GM12801 (cell line): Measurements from ENCODE around the gene KNCN.

Experiments
- CTCF ChIP-seq: IDR thresholded peaks from one replicate; pipeline ENCODE4 v1.5.1; 2011; ENCODE audit warnings: control low read depth; ENCODE audit not compliant: insufficient read length; ENCODE audit errors: extremely low read depth

Gene KNCN

GRCh38 chr1:46577671-46578070 is 26.2 kb upstream of the KNCN start:
- TF ChIP-seq CTCF, result no peak

DNA sequence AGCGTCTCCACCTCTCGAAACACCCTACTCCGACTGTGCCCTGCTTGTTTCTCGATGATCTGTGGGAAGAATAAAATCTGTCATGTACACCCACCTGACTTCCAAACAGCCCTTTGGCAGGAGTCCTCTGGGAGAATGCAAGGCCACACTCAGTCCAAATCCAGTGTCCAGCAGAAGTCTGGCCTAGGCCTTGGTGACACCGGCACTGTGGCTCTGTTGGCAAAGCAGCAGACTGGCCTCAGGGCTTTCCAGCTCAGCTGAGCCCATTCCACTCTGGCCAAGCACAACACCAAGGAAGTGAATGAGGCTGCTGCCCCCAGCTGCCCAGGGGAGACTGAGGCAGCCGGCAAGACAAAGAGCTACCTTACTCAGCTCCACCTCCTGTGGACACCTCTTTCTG is 25.1 kb upstream of the KNCN start:
- no peak for TF ChIP-seq CTCF

GRCh38 chr1:46575778-46576177 is 24.3 kb upstream of the KNCN start:
- no peak for TF ChIP-seq CTCF

GRCh38 chr1:46575300-46575699 is 23.9 kb upstream of the KNCN start:
- TF ChIP-seq CTCF, result no peak

DNA sequence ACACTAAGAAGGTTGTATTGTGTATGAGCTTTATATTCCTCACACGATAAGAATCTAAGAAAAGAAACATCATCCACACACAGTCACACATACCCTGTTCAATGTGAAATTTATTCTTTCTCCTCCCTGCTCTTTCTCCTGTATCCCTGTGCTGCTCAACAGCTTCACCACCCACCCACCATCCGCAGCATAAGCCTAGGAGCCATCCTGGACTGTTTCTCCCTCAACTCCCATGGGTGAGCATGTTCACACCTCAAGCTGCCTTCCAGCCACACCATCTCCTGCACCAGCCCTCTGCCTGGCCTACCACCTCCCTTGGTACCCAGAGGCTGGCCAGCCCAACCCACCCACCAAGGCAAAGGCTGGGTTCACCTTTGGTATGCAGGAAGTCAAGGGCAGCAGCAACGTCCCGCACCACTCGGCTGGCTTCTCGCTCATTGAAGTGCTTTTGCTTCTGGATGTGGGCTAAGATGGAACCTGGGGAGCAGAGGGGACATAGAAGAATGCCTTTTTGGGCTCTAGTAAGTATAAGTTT is 20.3 kb upstream of the KNCN start:
- TF ChIP-seq CTCF, result no peak

GRCh38 chr1:46569884-46570725 is 18.7 kb upstream of the KNCN start:
- TF ChIP-seq CTCF, result no peak

DNA sequence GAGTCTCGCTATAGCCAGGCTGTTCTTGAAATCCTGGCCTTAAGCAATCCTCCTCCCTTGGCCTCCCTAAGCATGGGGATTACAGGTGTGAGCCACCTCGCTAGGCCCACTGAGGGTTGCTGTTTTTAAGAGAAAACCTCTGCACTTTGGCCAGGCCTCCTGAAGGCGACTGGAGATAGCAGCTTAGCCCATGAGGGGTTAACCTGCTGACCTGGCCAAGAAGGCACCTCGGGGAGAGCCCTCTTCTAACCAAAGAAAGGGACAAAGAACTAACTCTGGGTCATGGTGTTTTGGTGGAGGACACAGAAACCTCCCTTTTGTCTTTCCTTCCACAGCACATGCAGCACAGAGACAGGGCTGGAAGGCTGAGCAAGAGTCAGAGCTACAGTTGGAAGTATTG is 17.7 kb upstream of the KNCN start:
- TF ChIP-seq CTCF, result no peak
